Endothelial cell of umbilical vein (primary cell): ENCODE data around the gene B4GALNT3. TPM values are rescaled to one million over a fixed set of nuclear protein-coding genes. Genes with fewer than 3 reads are reported as not detected.

Experiments
- BruUV-seq: library from RNA; stranded (reverse); fragments of 400-500 nt; replicated peaks from 2 replicates; lab custom pipeline; 2021; lab: Mats Ljungman, UMichigan
- CTCF ChIA-PET: fragments of 300-600, 350-600 bp; sonication (Branson Sonifier 250); formaldehyde crosslinking; loops from one replicate; lab custom pipeline; 2021; ENCODE audit warnings: antibody characterized with exemption, inconsistent platforms; lab: Charles Lee
- POLR2A ChIA-PET: fragments of 300-600, 350-600 bp; sonication (Branson Sonifier 250); formaldehyde crosslinking; loops from one replicate; lab custom pipeline; 2021; ENCODE audit warnings: antibody characterized with exemption, inconsistent platforms; lab: Charles Lee
- DNase-seq: peaks from one replicate; pipeline ENCODE4 v3.0.0-alpha.2; 2011; ENCODE audit warnings: low read depth, low spot score
- FAIRE-seq: peaks from 2 replicates; lab custom pipeline; 2011; peaks lifted over from hg19 to GRCh38; lab: Jason Lieb, UNC
- H2AFZ ChIP-seq: 2 replicates; pipeline ENCODE4 v1.6.0; 2012; ENCODE audit warnings: low read depth, low read length, control low read depth, inconsistent platforms
- H3K27ac ChIP-seq: 2 replicates; pipeline ENCODE4 v1.5.1; 2011; ENCODE audit warnings: low read depth, mild to moderate bottlenecking, control low read depth, low read length, moderate library complexity; ENCODE audit not compliant: insufficient read depth
- H3K27me3 ChIP-seq, 2 experiments: 2 replicates each; pipeline versions ENCODE4 v1.6.0 to v1.6.1; 2011; ENCODE audit warnings: low read length in 2 of 2, mixed read lengths in 1 of 2; ENCODE audit not compliant: control insufficient read depth in 2 of 2, insufficient read depth in 2 of 2
- H3K36me3 ChIP-seq, 2 experiments: 2 replicates in 1 of 2; 3 replicates in 1 of 2; pipeline ENCODE4 v1.5.1; 2011; ENCODE audit warnings: low read length in 2 of 2, mild to moderate bottlenecking in 1 of 2, moderate library complexity in 1 of 2; ENCODE audit not compliant: control insufficient read depth in 2 of 2, insufficient read depth in 2 of 2; ENCODE audit errors: extremely low read depth in 1 of 2
- H3K4me1 ChIP-seq: 3 replicates; pipeline ENCODE4 v1.5.1; 2011; ENCODE audit warnings: mild to moderate bottlenecking, low read length; ENCODE audit not compliant: control insufficient read depth, insufficient read depth; ENCODE audit errors: extremely low read depth
- H3K4me2 ChIP-seq: 2 replicates; pipeline ENCODE4 v1.6.1; 2011; ENCODE audit warnings: low read length, control low read depth, mixed read lengths; ENCODE audit not compliant: insufficient read depth
- H3K4me3 ChIP-seq, 3 experiments: fragments of 200-600 bp in 1 of 3; sonication (generic), shearing (Covaris generic) in 1 of 3; replicated peaks in 1 of 3; 2 replicates each; pipeline ENCODE4 v1.5.1; 2011 to 2016; ENCODE audit warnings: control low read depth in 3 of 3, low read length in 3 of 3, mild to moderate bottlenecking in 2 of 3, inconsistent platforms in 1 of 3, low read depth in 1 of 3, moderate library complexity in 1 of 3; ENCODE audit not compliant: insufficient read depth in 1 of 3
- H3K79me2 ChIP-seq: 2 replicates; pipeline ENCODE4 v1.6.0; 2012; ENCODE audit warnings: low read length, inconsistent platforms; ENCODE audit not compliant: control insufficient read depth, insufficient read depth
- H3K9ac ChIP-seq: replicated peaks from 2 replicates; pipeline ENCODE3; 2011; ENCODE audit warnings: low read length, control low read depth; ENCODE audit not compliant: insufficient read depth; ENCODE audit errors: extremely low read depth
- H3K9me1 ChIP-seq: replicated peaks from 3 replicates; pipeline ENCODE4 v1.6.0; 2011; ENCODE audit warnings: mild to moderate bottlenecking, low read length; ENCODE audit not compliant: control insufficient read depth, insufficient read depth; ENCODE audit errors: extremely low read depth
- H3K9me3 ChIP-seq: replicated peaks from 2 replicates; pipeline ENCODE4 v1.5.1; 2012; ENCODE audit warnings: low read length, inconsistent platforms; ENCODE audit not compliant: control insufficient read depth, insufficient read depth
- H4K20me1 ChIP-seq: replicated peaks from 2 replicates; pipeline ENCODE3; 2011; ENCODE audit warnings: mild to moderate bottlenecking, low read length; ENCODE audit not compliant: control insufficient read depth, insufficient read depth; ENCODE audit errors: extremely low read depth
- EZH2 ChIP-seq: IDR thresholded peaks from 2 replicates; pipeline ENCODE4 v1.6.1; 2012; ENCODE audit warnings: borderline replicate concordance, low read depth, mild to moderate bottlenecking, moderate library complexity, low read length, inconsistent platforms; ENCODE audit not compliant: severe bottlenecking
- FOS ChIP-seq: IDR thresholded peaks from 2 replicates; pipeline ENCODE4 v1.6.1; 2011; ENCODE audit warnings: mild to moderate bottlenecking, low read length, moderate library complexity, borderline replicate concordance; ENCODE audit not compliant: insufficient read depth
- GATA2 ChIP-seq: IDR thresholded peaks from 2 replicates; pipeline ENCODE4 v1.7.0; 2011; ENCODE audit warnings: low read depth, mild to moderate bottlenecking, moderate library complexity, mixed read lengths, low read length; ENCODE audit not compliant: insufficient read length, insufficient read depth
- JUN ChIP-seq: IDR thresholded peaks from 2 replicates; pipeline ENCODE4 v1.6.1; 2011; ENCODE audit warnings: borderline replicate concordance, low read depth; ENCODE audit not compliant: insufficient read length, insufficient read depth
- MAX ChIP-seq: IDR thresholded peaks from 2 replicates; pipeline ENCODE4 v1.6.1; 2011; ENCODE audit not compliant: insufficient read depth, insufficient read length
- MYC ChIP-seq: IDR thresholded peaks from one replicate; pipeline ENCODE4 v1.6.1; 2011; ENCODE audit warnings: mild to moderate bottlenecking, low read depth, low read length
- POLR2A ChIP-seq: IDR thresholded peaks from 2 replicates; pipeline ENCODE4 v1.6.1; 2012; ENCODE audit warnings: low read depth, mild to moderate bottlenecking, control low read depth, low read length
- POLR2AphosphoS5 ChIP-seq: IDR thresholded peaks from 2 replicates; pipeline ENCODE4 v1.6.1; 2012; ENCODE audit warnings: low read depth, mild to moderate bottlenecking, control low read depth, low read length, moderate library complexity; ENCODE audit not compliant: insufficient read depth
- dilution Hi-C: fragments of 300-500 bp; cut with MboI; formaldehyde crosslinking; loops from one replicate; pipeline ENCODE4 v1.15.0; 2019; ENCODE audit warnings: low sequenced_read_pairs; ENCODE audit not compliant: extremely low pct_ligation_motif_present
- intact Hi-C: fragments of 100-400 bp; cut with micrococcal nuclease; formaldehyde crosslinking; loops from one replicate; pipeline ENCODE4 v1.10.0; 2022
- polyA plus RNA-seq, 4 experiments: library from polyadenylated mRNA; depleted of rRNA in 3 of 4; stranded (reverse) in 3 of 4; unstranded in 1 of 4; fragments of >200 nt; gene quantifications; 2 replicates each; pipeline versions ENCODE4 v1.2.1 to v1.2.3, GENCODE V29; 2011 to 2012; ENCODE audit warnings: missing spikeins in 1 of 4
- total RNA-seq: library from RNA; stranded (reverse); gene quantifications from 2 replicates; pipeline ENCODE4 v1.2.3, GENCODE V29; 2021
- TF ChIP-seq, protein P1 (sequence below), 2 donors: IDR thresholded peaks; 1 replicate in 1 of 2; 2 replicates in 1 of 2; pipeline ENCODE4 v1.5.1; 2011; ENCODE audit warnings: low read length in 2 of 2, mild to moderate bottlenecking in 2 of 2, moderate library complexity in 2 of 2, control low read depth in 1 of 2, inconsistent platforms in 1 of 2, low read depth in 1 of 2; ENCODE audit not compliant: insufficient read depth in 1 of 2; ENCODE audit errors: extremely low read depth in 1 of 2

The B4GALNT3 gene
- total and polyA plus RNA-seq, 2 donors (not counting 3 experiments of a cell fraction or from before 2014, with no cell fraction given): 0.07 TPM; not detected in 1

GRCh38 chr12:547883-548470, 88.2 kb downstream of the B4GALNT3 start:
- Histone ChIP-seq H3K4me2 (no peak overlapping the region), H3K27ac (no peak overlapping the region), H3K4me1 (peaks cover 9% of the 10 kb centered on the region), H3K9ac (no peak overlapping the region), H4K20me1 (no peaks in the 10 kb centered on the region), H2AFZ (no peak overlapping the region), H3K27me3 (peaks cover 0 to 16% of the 10 kb centered on the region in 2 experiments), H3K4me3 (no peak overlapping the region), H3K9me1 (no peaks in the 10 kb centered on the region), H3K9me3 (no peaks in the 10 kb centered on the region), H3K79me2 (no peaks in the 10 kb centered on the region), H3K36me3 (no peaks in the 10 kb centered on the region)
- ChIA-PET CTCF (interaction anchor here (0.8 to 3.5 kb wide), 8 partner anchors 8 to 146 kb away, joined by 3 to 173 read pairs (median 9); partner anchors contain the start of gene CCDC77), POLR2A (no interaction called here)
- dilution Hi-C loops (no loop called here), intact Hi-C loops (loop anchor here (1.0 kb wide), 2 partner anchors 95 to 106 kb away; no protein-coding TSS in a partner anchor)
- no peak for TF ChIP-seq POLR2A
- TF ChIP-seq GATA2: no peak
- TF ChIP-seq MYC: no peak
- TF ChIP-seq JUN: no peak
- TF ChIP-seq POLR2AphosphoS5: no peak
- no peak for TF ChIP-seq EZH2
- no TSS peak for BruUV-seq
- no peak for DNase-seq
- FAIRE-seq: no peak

GRCh38 chr12:549476-550082, 89.8 kb downstream of the B4GALNT3 start:
- Histone ChIP-seq H3K4me3 (no peak overlapping the region), H3K79me2 (no peaks in the 10 kb centered on the region), H3K4me1 (peaks cover 8% of the 10 kb centered on the region), H3K9ac (no peak overlapping the region), H3K36me3 (no peaks in the 10 kb centered on the region), H3K9me1 (no peaks in the 10 kb centered on the region), H4K20me1 (no peaks in the 10 kb centered on the region), H3K9me3 (no peaks in the 10 kb centered on the region), H3K27me3 (peaks cover 0 to 13% of the 10 kb centered on the region in 2 experiments), H3K4me2 (no peak overlapping the region), H3K27ac (no peak overlapping the region), H2AFZ (no peak overlapping the region)
- ChIA-PET POLR2A (no interaction called here), CTCF (interaction anchor here (2.4 to 3.5 kb wide), 2 partner anchors 97 to 107 kb away, joined by 8 to 173 read pairs; no protein-coding TSS in a partner anchor)
- TF ChIP-seq, protein P1, sequence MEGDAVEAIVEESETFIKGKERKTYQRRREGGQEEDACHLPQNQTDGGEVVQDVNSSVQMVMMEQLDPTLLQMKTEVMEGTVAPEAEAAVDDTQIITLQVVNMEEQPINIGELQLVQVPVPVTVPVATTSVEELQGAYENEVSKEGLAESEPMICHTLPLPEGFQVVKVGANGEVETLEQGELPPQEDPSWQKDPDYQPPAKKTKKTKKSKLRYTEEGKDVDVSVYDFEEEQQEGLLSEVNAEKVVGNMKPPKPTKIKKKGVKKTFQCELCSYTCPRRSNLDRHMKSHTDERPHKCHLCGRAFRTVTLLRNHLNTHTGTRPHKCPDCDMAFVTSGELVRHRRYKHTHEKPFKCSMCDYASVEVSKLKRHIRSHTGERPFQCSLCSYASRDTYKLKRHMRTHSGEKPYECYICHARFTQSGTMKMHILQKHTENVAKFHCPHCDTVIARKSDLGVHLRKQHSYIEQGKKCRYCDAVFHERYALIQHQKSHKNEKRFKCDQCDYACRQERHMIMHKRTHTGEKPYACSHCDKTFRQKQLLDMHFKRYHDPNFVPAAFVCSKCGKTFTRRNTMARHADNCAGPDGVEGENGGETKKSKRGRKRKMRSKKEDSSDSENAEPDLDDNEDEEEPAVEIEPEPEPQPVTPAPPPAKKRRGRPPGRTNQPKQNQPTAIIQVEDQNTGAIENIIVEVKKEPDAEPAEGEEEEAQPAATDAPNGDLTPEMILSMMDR (IDR thresholded peaks at IDR 0.05; ENCODE audit: extremely low read depth in 1 of 2, insufficient read depth in 1 of 2, low read depth in 1 of 2, low read length in 2 of 2): no peak
- TF ChIP-seq POLR2AphosphoS5: no peak
- no peak for TF ChIP-seq EZH2
- no peak for TF ChIP-seq POLR2A
- TF ChIP-seq FOS: no peak
- TF ChIP-seq GATA2: no peak
- TF ChIP-seq JUN: no peak
- TF ChIP-seq MAX: no peak
- no peak for TF ChIP-seq MYC
- FAIRE-seq (no peak), DNase-seq (no peak)
- intact Hi-C loops: no loop called here
- dilution Hi-C loops: no loop called here
- no TSS peak for BruUV-seq
